LoVo (cell line): ENCODE results near the gene CD96.
A peak's percentile ranks its signal among the peaks of the same experiment; 100 is the strongest.
"Not testable (repeated sequence)": the region's sequence is repeated elsewhere in the genome, so short reads cannot be mapped to it uniquely, and the experiment has no call there.

Experiments
- DNase-seq: peaks from one replicate; pipeline ENCODE4 v3.0.0-alpha.2; 2016; ENCODE audit warnings: low spot score

CD96 gene

GRCh38 chr3:111541911-111542483 is at the start of gene CD96:
Gene CD96, plus strand, starts transcription at chr3:111542197. Its CDS starts 52 bp downstream, at chr3:111542249.
- no peak for DNase-seq

GRCh38 chr3:111493276-111493675 is 48.7 kb upstream of the CD96 start:
- DNase-seq: no peak

- no peak for DNase-seq
Observed at GRCh38 chr3:111496894-111497559, 45.0 kb upstream of the CD96 start.

- DNase-seq: no peak
Observed at GRCh38 chr3:111498022-111498421, 44.0 kb upstream of the CD96 start.

GRCh38 chr3:111506435-111506834 is 35.6 kb upstream of the CD96 start:
- DNase-seq: no peak

GRCh38 chr3:111509308-111509707 is 32.7 kb upstream of the CD96 start:
- DNase-seq: no peak

- no peak for DNase-seq
Observed at GRCh38 chr3:111517801-111518200, 24.2 kb upstream of the CD96 start.

- no peak for DNase-seq
Observed at GRCh38 chr3:111519178-111519855, 22.7 kb upstream of the CD96 start.

- DNase-seq: no peak
Observed at GRCh38 chr3:111521891-111522290, 20.1 kb upstream of the CD96 start.

GRCh38 chr3:111524486-111524885 is 17.5 kb upstream of the CD96 start:
- DNase-seq: not testable (repeated sequence)

- no peak for DNase-seq
Observed at GRCh38 chr3:111531446-111531845, 10.6 kb upstream of the CD96 start.

GRCh38 chr3:111534701-111535100 is 7.3 kb upstream of the CD96 start:
- DNase-seq: no peak

- no peak for DNase-seq
Observed at GRCh38 chr3:111538111-111538510, 3.9 kb upstream of the CD96 start.

GRCh38 chr3:111538681-111539083 is 3.3 kb upstream of the CD96 start:
- no peak for DNase-seq

GRCh38 chr3:111539351-111540331 is 2.4 kb upstream of the CD96 start:
- peak; percentile 32 for DNase-seq

GRCh38 chr3:111541391-111541790 is 606 bp upstream of the CD96 start:
- no peak for DNase-seq

- DNase-seq: no peak
Observed at GRCh38 chr3:111542611-111543300, 759 bp downstream of the CD96 start.

- no peak for DNase-seq
Observed at GRCh38 chr3:111545349-111545748, 3.4 kb downstream of the CD96 start.

- DNase-seq: no peak
Observed at GRCh38 chr3:111547631-111548030, 5.6 kb downstream of the CD96 start.

- DNase-seq: no peak
Observed at GRCh38 chr3:111548092-111548491, 6.1 kb downstream of the CD96 start.

GRCh38 chr3:111548756-111549155 is 6.8 kb downstream of the CD96 start:
- DNase-seq: no peak

GRCh38 chr3:111561902-111562301 is 19.9 kb downstream of the CD96 start:
- DNase-seq: not testable (repeated sequence)
